ENCODE measurements around the gene MAGI1.
"Not testable (repeated sequence)": the region's sequence is repeated elsewhere in the genome, so short reads cannot be mapped to it uniquely, and the experiment has no call there.

The MAGI1 gene

GRCh38 chr3:65871305-65872141, 167.2 kb downstream of the MAGI1 start:
- no peak for DNase-seq

- DNase-seq: no peak
These were observed 168.9 kb downstream of the MAGI1 start for GRCh38 chr3:65869798-65870197.

DNA sequence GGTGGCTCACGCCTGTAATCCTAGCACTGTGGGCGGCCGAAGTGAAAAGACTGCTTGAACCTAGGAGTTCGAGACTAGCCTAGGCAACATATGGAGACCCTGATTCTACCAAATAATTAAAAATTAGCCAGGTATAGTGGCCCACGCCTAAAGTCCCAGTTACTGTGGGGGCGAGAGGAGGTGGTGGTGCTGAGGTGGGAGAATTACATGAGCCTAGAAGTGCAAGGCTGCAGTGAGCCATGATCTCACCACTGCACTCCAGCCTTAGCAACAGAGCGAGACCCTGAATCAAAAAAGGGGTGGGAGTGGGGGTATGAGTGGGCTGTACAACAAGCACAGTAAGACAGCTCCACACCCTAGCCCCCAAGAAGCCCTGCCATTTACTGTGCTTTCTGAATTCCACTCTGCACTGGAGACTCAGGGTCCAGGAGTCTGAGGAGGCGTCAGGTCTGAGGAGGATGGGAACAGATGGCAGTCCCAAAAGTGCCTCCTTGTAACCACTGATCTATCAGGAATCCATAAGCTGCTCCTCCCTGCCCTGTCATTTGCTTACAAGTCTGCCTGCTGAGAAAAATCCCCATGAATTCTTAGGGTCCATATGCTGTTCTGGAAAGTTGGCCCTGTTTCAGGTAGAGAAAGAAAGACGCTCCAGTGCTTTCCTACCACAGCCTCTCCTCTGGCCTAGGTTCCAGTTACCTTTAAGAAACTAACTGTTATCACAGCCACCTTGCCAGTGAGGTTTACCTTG, 171.1 kb downstream of the MAGI1 start:
- DNase-seq: no peak

DNA sequence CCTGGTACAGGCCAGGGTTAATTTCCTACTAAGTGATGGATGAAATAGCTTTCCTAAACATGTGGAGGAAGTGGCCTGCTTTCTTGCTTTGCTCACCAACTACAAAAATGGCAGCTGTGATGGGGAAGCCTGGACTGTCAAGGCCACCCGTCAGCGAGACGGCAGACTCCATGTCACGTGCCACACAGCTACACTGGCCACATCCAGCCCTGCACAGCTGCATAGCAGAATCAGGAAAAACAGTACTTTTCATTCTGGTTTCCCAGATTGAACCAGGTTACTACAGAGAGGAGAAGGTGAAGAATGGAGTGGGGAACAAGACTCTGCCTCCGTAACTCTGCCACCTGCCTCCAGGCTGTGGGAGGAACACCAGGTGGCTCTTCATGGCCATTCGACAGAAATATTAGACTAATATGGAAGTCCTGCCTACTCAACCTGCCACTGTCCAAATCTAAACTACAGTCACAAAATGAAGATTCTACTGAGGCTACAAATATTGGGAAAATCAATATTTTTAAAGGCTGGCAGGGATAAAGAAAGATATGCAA, 174.3 kb downstream of the MAGI1 start:
- DNase-seq: no peak

- DNase-seq: no peak
These were observed 177.0 kb downstream of the MAGI1 start for GRCh38 chr3:65861718-65862117.

GRCh38 chr3:65859612-65860011, 179.1 kb downstream of the MAGI1 start:
- not testable (repeated sequence) for DNase-seq

DNA sequence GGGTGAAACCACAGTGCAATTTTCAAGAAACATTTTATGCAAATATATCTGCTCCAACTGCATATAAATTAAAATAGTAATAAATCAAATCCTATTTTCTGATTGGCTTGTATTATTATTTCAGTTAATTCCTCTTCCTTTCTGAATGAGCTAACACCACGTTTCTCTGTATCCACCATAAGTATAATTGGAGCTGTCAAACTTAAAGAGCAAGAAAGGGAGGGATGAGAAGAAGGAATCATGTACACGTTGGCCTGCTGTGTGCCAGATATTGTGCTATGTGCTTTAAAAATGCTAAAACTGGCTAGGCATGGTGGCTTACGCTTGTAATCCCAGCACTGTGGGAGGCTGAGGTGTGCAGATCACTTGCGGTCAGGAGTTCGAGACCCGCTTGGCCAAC, 180.0 kb downstream of the MAGI1 start:
- no peak for DNase-seq

DNA sequence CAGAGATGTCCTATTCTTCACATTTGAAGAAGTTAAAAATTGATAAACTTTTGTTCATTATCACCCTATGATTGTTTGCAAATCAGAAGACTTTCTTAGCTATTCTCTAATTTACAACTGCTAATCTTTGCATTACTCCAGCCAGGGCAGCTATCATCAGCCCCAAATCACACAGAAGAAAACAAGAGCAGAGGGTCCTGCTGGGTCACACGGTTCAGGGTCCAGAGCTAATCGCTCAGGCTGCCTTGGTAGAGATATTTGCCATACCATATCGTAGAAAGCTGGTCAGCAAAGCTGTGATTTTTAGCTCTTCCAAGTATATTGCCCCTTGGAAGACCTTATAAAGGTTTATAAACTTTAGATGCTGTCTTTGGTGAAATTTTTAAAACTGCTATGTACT, 181.4 kb downstream of the MAGI1 start:
- no peak for DNase-seq

DNA sequence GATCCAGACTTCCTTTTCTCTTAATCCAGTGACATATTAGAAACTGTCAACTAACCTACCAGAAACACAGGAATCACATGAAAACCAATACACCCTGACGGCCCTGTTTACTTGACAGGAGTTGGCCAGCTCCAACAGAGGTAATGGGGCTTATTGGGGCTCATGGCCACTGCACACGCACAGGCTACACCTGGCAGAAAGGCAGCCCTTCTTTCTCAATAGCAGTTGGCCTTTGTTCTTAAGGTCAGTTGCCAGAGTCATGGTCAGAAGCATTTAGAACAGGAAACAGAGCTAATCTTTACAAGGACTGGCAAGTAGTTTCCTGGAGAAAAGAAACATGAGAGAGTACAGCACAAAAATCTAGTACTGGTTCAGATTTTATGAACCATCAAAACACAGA, 181.8 kb downstream of the MAGI1 start:
- DNase-seq: no peak

- peak; percentile 32 for DNase-seq
These were observed 183.2 kb downstream of the MAGI1 start for GRCh38 chr3:65855370-65856100.

DNA sequence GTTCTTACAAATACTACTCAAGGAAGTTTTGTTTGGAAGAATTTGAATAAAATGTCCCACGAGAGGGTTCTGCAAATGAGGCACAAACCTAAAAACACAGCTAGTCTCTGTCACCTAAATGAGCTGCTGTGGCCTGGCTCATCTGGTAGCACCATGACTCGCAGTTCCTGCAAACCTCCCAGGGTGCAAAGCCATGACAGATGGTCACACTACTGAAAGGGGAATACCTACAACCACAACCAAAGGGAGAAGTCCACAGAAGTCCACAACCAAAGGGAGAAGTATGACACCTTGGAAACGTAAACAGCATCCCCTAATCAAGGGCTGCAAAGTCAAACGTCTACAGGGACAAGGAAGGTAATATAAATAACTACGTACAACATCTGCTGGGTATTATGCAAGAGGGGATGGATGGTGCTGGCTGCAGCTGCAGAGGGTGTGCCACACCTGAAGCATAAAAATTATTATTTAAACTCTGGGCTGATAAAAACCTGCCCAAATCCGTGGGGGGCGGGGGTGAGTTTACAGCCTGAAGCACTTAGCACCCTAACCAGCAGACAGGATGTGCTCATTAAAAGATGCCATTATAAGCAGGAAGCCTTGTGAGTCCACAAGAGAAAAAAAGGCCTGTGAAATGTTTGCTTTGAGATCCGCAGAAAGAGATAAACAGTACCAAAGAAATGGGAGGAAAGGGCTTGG, 184.0 kb downstream of the MAGI1 start:
- DNase-seq: peak; percentile 30

GRCh38 chr3:65851827-65852226, 186.9 kb downstream of the MAGI1 start:
- DNase-seq: peak; percentile 89

DNA sequence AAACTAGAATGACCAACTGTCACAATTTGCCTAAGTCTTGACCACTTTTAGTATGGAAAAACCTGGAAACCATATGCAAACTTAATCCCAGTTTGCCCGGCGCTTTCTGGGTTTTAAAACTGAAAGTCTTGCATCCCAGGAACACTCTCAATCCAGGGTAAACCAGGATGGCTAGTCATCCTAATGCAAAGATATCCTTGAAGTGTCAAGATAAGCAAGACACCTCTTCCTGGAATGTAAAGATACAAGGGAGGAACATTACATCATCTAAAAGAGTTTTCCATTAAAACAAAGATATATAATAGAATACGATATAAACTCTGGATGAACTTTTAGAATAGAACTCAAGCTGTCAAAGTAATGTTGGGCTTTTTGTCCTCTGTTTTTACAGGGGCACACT, 188.5 kb downstream of the MAGI1 start:
- DNase-seq: no peak

GRCh38 chr3:65848024-65848423, 190.7 kb downstream of the MAGI1 start:
- DNase-seq: peak; percentile 29

- DNase-seq: no peak
These were observed 191.8 kb downstream of the MAGI1 start for GRCh38 chr3:65846936-65847335.

DNA sequence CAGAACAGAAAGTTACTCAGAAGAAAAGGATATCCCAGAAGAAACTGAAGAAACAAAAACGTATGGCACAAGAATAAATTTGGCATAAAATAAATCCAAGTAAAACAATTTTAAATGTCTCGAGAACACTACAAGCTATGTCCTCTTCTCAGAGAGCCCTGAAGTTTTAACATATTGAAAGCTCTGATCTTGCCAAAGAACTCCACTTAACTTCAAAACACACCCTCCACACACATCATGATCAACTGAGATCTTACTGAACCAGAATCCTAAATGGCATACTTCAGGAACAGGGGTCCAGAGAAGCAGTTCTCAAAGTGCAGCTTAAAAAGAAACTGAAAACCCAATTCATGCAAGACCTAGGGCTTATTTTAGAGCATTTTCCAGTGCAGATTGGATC, 194.3 kb downstream of the MAGI1 start:
- DNase-seq: no peak

DNA sequence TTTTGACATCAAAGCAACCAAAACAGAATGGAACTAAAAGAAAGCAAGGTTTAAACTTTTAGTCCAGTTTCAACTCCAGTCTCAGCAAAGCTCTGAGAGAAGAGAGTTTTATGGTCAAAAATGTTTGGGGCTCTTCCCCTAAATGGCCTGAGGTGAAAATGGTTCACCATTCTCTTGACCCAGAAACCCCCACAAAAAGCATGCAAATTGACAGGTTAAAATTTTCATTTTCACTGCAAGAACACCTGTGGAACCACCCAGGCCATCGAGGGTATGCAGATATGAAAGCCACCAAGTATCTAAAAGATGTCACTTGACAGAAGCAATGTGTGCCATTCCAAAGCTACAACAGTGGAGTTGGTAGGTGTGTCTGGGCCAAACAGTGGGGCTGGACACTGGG, 195.0 kb downstream of the MAGI1 start:
- DNase-seq: no peak

GRCh38 chr3:65837604-65838003, 201.1 kb downstream of the MAGI1 start:
- DNase-seq: no peak

DNA sequence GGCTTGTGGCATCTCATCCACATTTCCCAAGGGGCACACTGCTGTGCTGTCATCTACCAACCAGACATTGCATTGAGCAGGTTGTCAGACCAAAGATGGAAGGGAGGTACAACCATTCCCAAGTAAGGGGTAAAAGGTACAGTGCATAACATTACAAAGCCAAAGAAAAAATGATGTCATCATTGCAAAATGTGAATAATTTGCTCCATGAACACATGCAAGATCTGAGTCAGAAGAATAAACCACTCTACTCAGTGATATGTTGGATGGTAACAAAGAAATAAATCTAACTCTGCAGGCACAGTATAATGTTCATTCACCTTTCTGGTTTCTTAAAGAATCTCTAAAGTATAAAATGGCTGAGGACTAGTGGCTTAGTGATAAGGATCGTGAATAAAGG, 202.7 kb downstream of the MAGI1 start:
- peak; percentile 53 for DNase-seq

DNA sequence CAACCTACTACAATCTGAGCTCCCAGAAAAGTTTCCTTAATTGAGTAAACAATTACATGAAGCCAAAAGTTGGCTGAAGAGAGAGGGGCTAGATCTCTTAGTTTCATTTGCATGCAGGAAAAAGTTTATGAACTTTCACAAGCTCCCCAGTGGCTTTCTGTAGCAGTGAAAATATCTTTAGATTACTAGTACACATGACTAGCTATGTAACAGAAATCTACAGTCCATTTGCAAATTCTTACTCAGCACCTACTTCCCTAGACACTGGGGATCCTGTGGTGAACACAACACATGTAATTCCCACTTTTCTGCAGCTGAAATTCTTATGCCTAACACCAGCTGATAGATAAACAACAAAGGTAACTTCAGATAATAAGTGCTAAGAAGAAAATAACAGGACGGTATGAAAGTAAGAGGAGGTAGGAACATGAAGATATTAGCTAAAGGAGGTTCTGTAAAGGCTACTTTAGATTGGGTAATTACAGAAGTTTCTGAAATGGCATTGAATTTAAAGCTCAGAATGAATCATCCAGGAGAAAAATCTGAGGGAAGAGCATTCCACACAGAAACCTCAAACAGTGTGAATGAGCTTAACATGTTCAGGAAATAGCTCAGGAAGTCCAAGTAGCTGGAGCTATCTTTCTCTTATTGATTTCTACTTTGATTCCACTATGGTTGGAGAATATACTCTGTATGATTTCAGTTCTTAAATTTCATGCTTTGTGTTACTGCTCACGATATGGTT, 204.8 kb downstream of the MAGI1 start:
- peak; percentile 76 for DNase-seq

- peak; percentile 83 for DNase-seq
These were observed 206.8 kb downstream of the MAGI1 start for GRCh38 chr3:65831733-65832425.

Measured in fibroblast of skin of back (primary cell).